Liver (tissue), 9 donors: Measurements from ENCODE around the gene DYSF. TPM values are rescaled to one million over a fixed set of nuclear protein-coding genes. Genes with fewer than 3 reads are reported as not detected.

Source experiments
- DNase-seq: peaks from one replicate; pipeline ENCODE4 v3.0.0-alpha.2; 2017; ENCODE audit warnings: low spot score
- H3K27ac ChIP-seq, 2 donors: one replicate each; pipeline ENCODE4 v1.7.0; 2013; ENCODE audit warnings: inconsistent platforms in 2 of 2, low read length in 2 of 2, control low read depth in 1 of 2, low read depth in 1 of 2, mild to moderate bottlenecking in 1 of 2
- H3K27me3 ChIP-seq, 4 donors: one replicate each; pipeline versions ENCODE4 v1.6.1 to v1.7.0; 2013; ENCODE audit warnings: low read length in 3 of 4, inconsistent platforms in 1 of 4, mild to moderate bottlenecking in 1 of 4, moderate library complexity in 1 of 4; ENCODE audit not compliant: control insufficient read depth in 4 of 4, insufficient read depth in 4 of 4
- H3K36me3 ChIP-seq, 4 donors: one replicate each; pipeline versions ENCODE4 v1.6.1 to v1.7.0; 2013; ENCODE audit warnings: low read length in 3 of 4, mild to moderate bottlenecking in 3 of 4, low read depth in 1 of 4, moderate library complexity in 1 of 4; ENCODE audit not compliant: control insufficient read depth in 4 of 4, insufficient read depth in 3 of 4
- H3K4me1 ChIP-seq, 4 donors: one replicate each; pipeline versions ENCODE4 v1.6.1 to v1.7.0; 2013; ENCODE audit warnings: low read length in 3 of 4, mild to moderate bottlenecking in 3 of 4, moderate library complexity in 1 of 4; ENCODE audit not compliant: control insufficient read depth in 4 of 4, insufficient read depth in 4 of 4
- H3K4me3 ChIP-seq, 3 donors: one replicate each; pipeline versions ENCODE4 v1.6.1 to v1.7.0; 2013; ENCODE audit warnings: low read length in 3 of 3, control low read depth in 1 of 3, low read depth in 1 of 3, mild to moderate bottlenecking in 1 of 3
- H3K9ac ChIP-seq, 2 donors: one replicate each; pipeline ENCODE4 v1.7.0; 2013; ENCODE audit warnings: low read length in 2 of 2, mild to moderate bottlenecking in 2 of 2, moderate library complexity in 2 of 2, control low read depth in 1 of 2, low read depth in 1 of 2
- H3K9me3 ChIP-seq, 4 donors: one replicate each; pipeline versions ENCODE4 v1.6.1 to v1.7.0; 2013; ENCODE audit warnings: low read length in 3 of 4; ENCODE audit not compliant: control insufficient read depth in 4 of 4
- CTCF ChIP-seq: fragments of 150-350 bp; IDR thresholded peaks from 2 replicates; pipeline ENCODE4 v1.5.1; 2017; ENCODE audit warnings: improper control_type of control experiment, low read depth, low read length; ENCODE audit not compliant: missing input control
- FOXA1 ChIP-seq: IDR thresholded peaks from 2 replicates; pipeline ENCODE4 v1.6.1; 2016; ENCODE audit warnings: antibody characterized with exemption
- FOXA2 ChIP-seq: IDR thresholded peaks from 2 replicates; pipeline ENCODE4 v1.6.1; 2016; ENCODE audit warnings: antibody characterized with exemption
- GABPA ChIP-seq, 2 donors: IDR thresholded peaks in 1 of 2; conservative IDR thresholded peaks in 1 of 2; 2 replicates each; pipeline ENCODE4 v1.6.1; 2016; ENCODE audit warnings: antibody characterized with exemption in 2 of 2, mild to moderate bottlenecking in 1 of 2, moderate library complexity in 1 of 2
- HNF4A ChIP-seq, 2 donors: conservative IDR thresholded peaks; 2 replicates each; pipeline ENCODE4 v1.6.1; 2016; ENCODE audit warnings: antibody characterized with exemption in 2 of 2, mild to moderate bottlenecking in 2 of 2
- JUND ChIP-seq, 2 donors: IDR thresholded peaks; 2 replicates each; pipeline ENCODE4 v1.6.1; 2016; ENCODE audit warnings: antibody characterized with exemption in 2 of 2
- RXRA ChIP-seq, 2 donors: IDR thresholded peaks; 2 replicates each; pipeline ENCODE4 v1.6.1; 2017 to 2018; ENCODE audit warnings: antibody characterized with exemption in 2 of 2, mild to moderate bottlenecking in 1 of 2
- SP1 ChIP-seq: IDR thresholded peaks from 2 replicates; pipeline ENCODE4 v1.6.1; 2018; ENCODE audit warnings: antibody characterized with exemption, mild to moderate bottlenecking
- YY1 ChIP-seq: IDR thresholded peaks from 2 replicates; pipeline ENCODE4 v1.6.1; 2016; ENCODE audit warnings: antibody characterized with exemption, mild to moderate bottlenecking
- WGBS: extraction: QIAGEN DNeasy Blood & Tissue Kit; methylation state at CpG from one replicate; pipeline ENCODE4 v1.1.7; 2013; 5-methylcytosine and 5-hydroxymethylcytosine counted together
- polyA plus RNA-seq, 2 donors: library from polyadenylated mRNA; stranded (reverse) in 1 of 2; unstranded in 1 of 2; fragments of 200-250 nt in 1 of 2; fragments of >200 nt in 1 of 2; fragmentation: Nextera tagmentation in 1 of 2; extraction: Ambion mirVana in 1 of 2; gene quantifications; one replicate each; pipeline versions ENCODE4 v1.2.1 to v1.2.3, GENCODE V29; 2013 to 2015
- total RNA-seq, 2 donors: library from RNA; depleted of rRNA; stranded (reverse); fragments of >200 nt; gene quantifications; one replicate each; pipeline ENCODE4 v1.2.3, GENCODE V29; 2014
- TF ChIP-seq, protein P1 (sequence below): IDR thresholded peaks from 2 replicates; pipeline ENCODE4 v1.6.1; 2016; ENCODE audit warnings: antibody characterized with exemption
- donor health status: healthy.
- donor health status: healthy.
- donor health status: healthy.
- donor health status: healthy.
- donor health status: healthy.

DYSF gene
- total and polyA plus RNA-seq, 4 donors, result 8.5 to 20.8 (median 13.6) TPM

DNA sequence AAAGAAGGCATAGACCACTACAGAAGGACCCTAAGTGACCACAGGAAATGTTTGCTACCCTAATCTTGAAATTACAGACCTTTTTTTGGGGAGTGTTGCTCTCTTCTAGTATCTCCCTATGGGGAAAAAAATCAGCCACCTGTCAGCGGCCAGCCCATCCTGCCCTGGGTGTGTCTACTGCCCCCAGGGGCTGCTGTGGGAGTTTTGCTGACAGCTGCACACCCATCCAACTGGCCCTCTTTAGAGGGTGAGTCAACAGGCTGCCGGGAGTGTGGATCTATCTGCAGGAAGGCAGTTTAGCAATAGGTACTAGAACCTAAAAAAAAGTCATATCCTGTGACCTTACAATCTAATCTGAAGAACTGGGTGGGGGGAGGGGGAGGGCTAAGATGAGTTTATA, 796 bp upstream of the DYSF start:
- Histone ChIP-seq H3K4me1 (peaks cover 16 to 49% (median 47%) of the 10 kb centered on the region in 4 donors), H3K9ac (no peak overlapping the region), H3K9me3 (no peaks in the 10 kb centered on the region), H3K27me3 (no peaks in the 10 kb centered on the region), H3K36me3 (no peaks in the 10 kb centered on the region), H3K27ac (peak overlapping the region; percentile 38 to 55), H3K4me3 (no peak overlapping the region)
- DNase-seq, result no peak
- WGBS, result 36% methylated on average over 2 of the region's 2 CpGs
- TF ChIP-seq JUND (IDR thresholded peaks at IDR 0.05) (no peak), SP1 (peak; percentile 20)

GRCh38 chr2:71454221-71455010, 1.1 kb downstream of the DYSF start:
- TF ChIP-seq RXRA (IDR thresholded peaks at IDR 0.05) (peak; percentile 7 to 15), SP1 (peak; percentile 26), HNF4A (conservative IDR thresholded peaks at IDR 0.05) (peak in 1 of 2 donors; percentile 22), YY1 (no peak)
- peak overlapping the region in 1 of 2 donors; percentile 54 for H3K9ac ChIP-seq
- H3K4me1 ChIP-seq, result peaks cover 18 to 67% (median 60%) of the 10 kb centered on the region in 4 donors
- H3K36me3 ChIP-seq, result no peaks in the 10 kb centered on the region
- peak overlapping the region; percentile 36 to 63 for H3K27ac ChIP-seq
- no peaks in the 10 kb centered on the region for H3K27me3 ChIP-seq
- 36% methylated on average over 17 of the region's 17 CpGs for WGBS
- no peaks in the 10 kb centered on the region for H3K9me3 ChIP-seq
- peak overlapping the region; percentile 56 to 67 (median 64) for H3K4me3 ChIP-seq
- no peak for DNase-seq

GRCh38 chr2:71455011-71455740, 1.8 kb downstream of the DYSF start:
- Histone ChIP-seq H3K4me3 (peak overlapping the region in 1 of 3 donors; percentile 7), H3K36me3 (no peaks in the 10 kb centered on the region), H3K4me1 (peaks cover 18 to 72% (median 62%) of the 10 kb centered on the region in 4 donors), H3K9ac (no peak overlapping the region), H3K27me3 (no peaks in the 10 kb centered on the region), H3K9me3 (no peaks in the 10 kb centered on the region), H3K27ac (peak overlapping the region; percentile 50 to 66)
- TF ChIP-seq FOXA1 (no peak), SP1 (no peak), FOXA2 (no peak), CTCF (no peak), RXRA (IDR thresholded peaks at IDR 0.05) (no peak), JUND (IDR thresholded peaks at IDR 0.05) (no peak), GABPA (IDR thresholded peaks at IDR 0.05 in 1 of 2, conservative IDR thresholded peaks at IDR 0.05 in 1 of 2) (no peak), HNF4A (conservative IDR thresholded peaks at IDR 0.05) (no peak)
- TF ChIP-seq, protein P1, sequence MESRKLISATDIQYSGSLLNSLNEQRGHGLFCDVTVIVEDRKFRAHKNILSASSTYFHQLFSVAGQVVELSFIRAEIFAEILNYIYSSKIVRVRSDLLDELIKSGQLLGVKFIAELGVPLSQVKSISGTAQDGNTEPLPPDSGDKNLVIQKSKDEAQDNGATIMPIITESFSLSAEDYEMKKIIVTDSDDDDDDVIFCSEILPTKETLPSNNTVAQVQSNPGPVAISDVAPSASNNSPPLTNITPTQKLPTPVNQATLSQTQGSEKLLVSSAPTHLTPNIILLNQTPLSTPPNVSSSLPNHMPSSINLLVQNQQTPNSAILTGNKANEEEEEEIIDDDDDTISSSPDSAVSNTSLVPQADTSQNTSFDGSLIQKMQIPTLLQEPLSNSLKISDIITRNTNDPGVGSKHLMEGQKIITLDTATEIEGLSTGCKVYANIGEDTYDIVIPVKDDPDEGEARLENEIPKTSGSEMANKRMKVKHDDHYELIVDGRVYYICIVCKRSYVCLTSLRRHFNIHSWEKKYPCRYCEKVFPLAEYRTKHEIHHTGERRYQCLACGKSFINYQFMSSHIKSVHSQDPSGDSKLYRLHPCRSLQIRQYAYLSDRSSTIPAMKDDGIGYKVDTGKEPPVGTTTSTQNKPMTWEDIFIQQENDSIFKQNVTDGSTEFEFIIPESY, result no peak
- no peak for DNase-seq
- 87% methylated on average over 8 of the region's 8 CpGs for WGBS
